B cell (primary cell): ENCODE measurements around the gene XRCC3. TPM values are rescaled to one million over a fixed set of nuclear protein-coding genes. Genes with fewer than 3 reads are reported as not detected.

Source experiments
- ATAC-seq: fragments of 200-7000 bp; cut with Tn5 transposase; one replicate; pipeline ENCODE4 v1.10.0; 2021; ENCODE audit warnings: low read depth, mild to moderate bottlenecking, moderate number of reproducible peaks, moderate library complexity
- CTCF ChIA-PET: fragments of 350-600 bp; sonication (Branson Sonifier 250); formaldehyde crosslinking; loops from one replicate; lab custom pipeline; 2021; ENCODE audit warnings: antibody characterized with exemption, inconsistent platforms; lab: Charles Lee
- POLR2A ChIA-PET: fragments of 350-600 bp; sonication (Branson Sonifier 250); formaldehyde crosslinking; loops from one replicate; lab custom pipeline; 2021; ENCODE audit warnings: antibody characterized with exemption; lab: Charles Lee
- DNase-seq: peaks from one replicate; pipeline ENCODE4 v3.0.0; 2013
- H2AFZ ChIP-seq: 2 replicates; pipeline ENCODE4 v1.6.1; 2012; ENCODE audit warnings: mild to moderate bottlenecking, low read depth, low read length; ENCODE audit not compliant: insufficient read depth, poor library complexity, severe bottlenecking
- H3K27ac ChIP-seq, 2 donors: 1 replicate in 1 of 2; 2 replicates in 1 of 2; pipeline ENCODE4 v1.5.1; 2012 to 2013; ENCODE audit warnings: low read length in 2 of 2, mild to moderate bottlenecking in 2 of 2, moderate library complexity in 1 of 2
- H3K27me3 ChIP-seq, 4 experiments: fragments of 200-600 bp in 1 of 4; sonication (generic) in 1 of 4; replicated peaks in 1 of 4; 1 replicate in 2 of 4; 2 replicates in 2 of 4; pipeline versions ENCODE4 v1.6.1 to v1.7.0; 2013 to 2016; ENCODE audit warnings: low read length in 3 of 4, mild to moderate bottlenecking in 2 of 4, mixed read lengths in 1 of 4, moderate library complexity in 1 of 4; ENCODE audit not compliant: insufficient read depth in 4 of 4, control insufficient read depth in 3 of 4; ENCODE audit errors: control extremely low read depth in 1 of 4
- H3K36me3 ChIP-seq, 2 experiments: replicated peaks in 1 of 2; 1 replicate in 1 of 2; 2 replicates in 1 of 2; pipeline versions ENCODE4 v1.6.1 to v1.7.1; 2013; ENCODE audit warnings: low read length in 1 of 2; ENCODE audit not compliant: insufficient read depth in 2 of 2, control insufficient read depth in 1 of 2; ENCODE audit errors: control extremely low read depth in 1 of 2, extremely low read depth in 1 of 2
- H3K4me1 ChIP-seq, 2 donors: fragments of 200-600 bp in 1 of 2; sonication (generic) in 1 of 2; 1 replicate in 1 of 2; 2 replicates in 1 of 2; pipeline versions ENCODE4 v1.5.1 to v1.6.1; 2013 to 2017; ENCODE audit warnings: low read length in 2 of 2; ENCODE audit not compliant: control insufficient read depth in 2 of 2, insufficient read depth in 2 of 2
- H3K4me2 ChIP-seq: replicated peaks from 2 replicates; pipeline ENCODE3; 2012; ENCODE audit warnings: mild to moderate bottlenecking, low read depth, low read length; ENCODE audit not compliant: poor library complexity, severe bottlenecking
- H3K4me3 ChIP-seq, 5 experiments: fragments of 200-600 bp in 1 of 5; sonication (generic) in 1 of 5; 1 replicate in 3 of 5; 2 replicates in 2 of 5; pipeline versions ENCODE4 v1.5.1 to v1.7.0; 2011 to 2016; ENCODE audit warnings: low read length in 4 of 5, mild to moderate bottlenecking in 4 of 5, low read depth in 2 of 5, control low read depth in 1 of 5, moderate library complexity in 1 of 5; ENCODE audit not compliant: insufficient read depth in 1 of 5; ENCODE audit errors: control extremely low read depth in 1 of 5, extremely low read depth in 1 of 5
- H3K79me2 ChIP-seq: fragments of 200-600 bp; sonication (generic); one replicate; pipeline ENCODE4 v1.6.0; 2016; ENCODE audit warnings: low read length; ENCODE audit not compliant: control insufficient read depth, insufficient read depth
- H3K9ac ChIP-seq: fragments of 200-600 bp; sonication (generic); 2 replicates; pipeline ENCODE4 v1.6.1; 2017; ENCODE audit warnings: mild to moderate bottlenecking, low read length, moderate library complexity
- H3K9me3 ChIP-seq, 3 donors: one replicate each; pipeline versions ENCODE4 v1.6.1 to v1.7.1; 2013; ENCODE audit warnings: low read length in 2 of 3; ENCODE audit not compliant: control insufficient read depth in 2 of 3, insufficient read depth in 1 of 3; ENCODE audit errors: control extremely low read depth in 1 of 3
- H4K20me1 ChIP-seq: 2 replicates; pipeline ENCODE4 v1.6.0; 2012; ENCODE audit warnings: mild to moderate bottlenecking, low read length; ENCODE audit not compliant: insufficient read depth, control insufficient read depth, poor library complexity, severe bottlenecking
- H3K27ac Mint-ChIP-seq: one replicate; pipeline ENCODE4 v1.8.0; 2021; ENCODE audit warnings: mixed read lengths
- H3K27me3 Mint-ChIP-seq: one replicate; pipeline ENCODE4 v1.8.0; 2021; ENCODE audit warnings: mixed read lengths
- H3K4me1 Mint-ChIP-seq: one replicate; pipeline ENCODE4 v1.8.0; 2021; ENCODE audit warnings: mixed read lengths
- H3K4me3 Mint-ChIP-seq: one replicate; pipeline ENCODE4 v1.8.0; 2021; ENCODE audit warnings: mixed read lengths
- H3K9me3 Mint-ChIP-seq: one replicate; pipeline ENCODE4 v1.8.0; 2022; ENCODE audit warnings: mixed read lengths; ENCODE audit not compliant: insufficient read depth
- CTCF ChIP-seq: fragments of 200-600 bp; IDR thresholded peaks from one replicate; pipeline ENCODE4 v1.8.0; 2022; ENCODE audit warnings: antibody characterized with exemption, mild to moderate bottlenecking
- EZH2 ChIP-seq: IDR thresholded peaks from 2 replicates; pipeline ENCODE4 v1.6.1; 2012; ENCODE audit warnings: borderline replicate concordance, low read depth, mild to moderate bottlenecking, moderate library complexity, low read length; ENCODE audit not compliant: insufficient read depth, poor library complexity, severe bottlenecking
- WGBS: methylation state at CpG from one replicate; pipeline ENCODE4 v1.1.5; 2013; ENCODE audit warnings: missing lambda C conversion rate; ENCODE audit not compliant: insufficient coverage; 5-methylcytosine and 5-hydroxymethylcytosine counted together
- intact Hi-C: fragments of 100-400 bp; cut with micrococcal nuclease; formaldehyde crosslinking; loops from one replicate; pipeline ENCODE4 v1.10.0; 2022
- polyA plus RNA-seq: library from polyadenylated mRNA; depleted of rRNA; stranded (reverse); fragments of >200 nt; gene quantifications from 2 replicates; pipeline ENCODE4 v1.2.3, GENCODE V29; 2012
- total RNA-seq, 2 donors: library from RNA; stranded (reverse); fragments of 120-200 nt in 1 of 2; gene quantifications; 1 replicate in 1 of 2; 2 replicates in 1 of 2; pipeline versions ENCODE4 v1.2.3 to v1.2.4, GENCODE V29; 2013 to 2022

The XRCC3 gene
- total and polyA plus RNA-seq, 2 donors (not counting 1 experiment from before 2014, with no cell fraction given) = 18.0 to 19.7 TPM

GRCh38 chr14:103702497-103703432 is 12.5 kb downstream of the XRCC3 start:
- CTCF ChIA-PET = interaction anchor here (1.3 kb wide), 1 partner anchor 23 kb away, joined by 5 read pairs; no protein-coding TSS in a partner anchor
- DNase-seq (no peak), ATAC-seq (no peak)
- Histone ChIP-seq H3K9ac (no peak overlapping the region), H3K36me3 (peaks cover 0 to 45% of the 10 kb centered on the region in 2 experiments), H3K4me3 (no peak overlapping the region), H2AFZ (no peak overlapping the region), H3K4me1 (peaks cover 39 to 49% of the 10 kb centered on the region in 2 donors), H3K4me2 (no peak overlapping the region), H3K9me3 (no peaks in the 10 kb centered on the region), H3K79me2 (peaks cover 11% of the 10 kb centered on the region), H3K27me3 (no peaks in the 10 kb centered on the region), H3K27ac (peak overlapping the region in 1 of 2 donors; percentile 59), H4K20me1 (peaks cover 42% of the 10 kb centered on the region)
- no peaks in the 10 kb centered on the region for H3K9me3 Mint-ChIP-seq
- H3K27me3 Mint-ChIP-seq = no peaks in the 10 kb centered on the region
- intact Hi-C loops = no loop called here
- H3K4me1 Mint-ChIP-seq = peaks cover 46% of the 10 kb centered on the region
- no peak overlapping the region for H3K4me3 Mint-ChIP-seq
- TF ChIP-seq CTCF = no peak
- no peak for TF ChIP-seq EZH2
- POLR2A ChIA-PET = interaction anchor here (0.9 kb wide), 1 partner anchor 13 kb away, joined by 3 read pairs; the partner anchor contains the start of gene ZFYVE21
- 90% methylated on average over 26 of the region's 29 CpGs for WGBS
- peak overlapping the region; percentile 46 for H3K27ac Mint-ChIP-seq

- H3K4me1 Mint-ChIP-seq = peaks cover 51% of the 10 kb centered on the region
- Histone ChIP-seq H3K79me2 (peaks cover 11% of the 10 kb centered on the region), H3K9ac (no peak overlapping the region), H3K4me3 (no peak overlapping the region), H3K27me3 (no peaks in the 10 kb centered on the region), H4K20me1 (peaks cover 46% of the 10 kb centered on the region), H3K4me1 (peaks cover 44 to 52% of the 10 kb centered on the region in 2 donors), H2AFZ (no peak overlapping the region), H3K27ac (peak overlapping the region in 1 of 2 donors; percentile 59), H3K4me2 (peak overlapping the region; percentile 59), H3K9me3 (no peaks in the 10 kb centered on the region), H3K36me3 (peaks cover 0 to 48% of the 10 kb centered on the region in 2 experiments)
- WGBS = 79% methylated on average over 5 of the region's 5 CpGs
- CTCF ChIA-PET = interaction anchor here (1.1 to 1.6 kb wide), 3 partner anchors 11 to 23 kb away, joined by 3 to 5 read pairs (median 5); no protein-coding TSS in a partner anchor
- POLR2A ChIA-PET = interaction anchor here (0.7 to 0.9 kb wide), 2 partner anchors 11 to 14 kb away, joined by 3 read pairs; partner anchors contain the start of gene ZFYVE21
- intact Hi-C loops = no loop called here
- H3K9me3 Mint-ChIP-seq = no peaks in the 10 kb centered on the region
- no peaks in the 10 kb centered on the region for H3K27me3 Mint-ChIP-seq
- no peak for TF ChIP-seq EZH2
- ATAC-seq (peak; percentile 15), DNase-seq (no peak)
- peak overlapping the region; percentile 78 for H3K27ac Mint-ChIP-seq
- H3K4me3 Mint-ChIP-seq = peak overlapping the region; percentile 50
Observed at GRCh38 chr14:103702095-103702494, 13.2 kb downstream of the XRCC3 start.
